HCT116 (cell line): Measurements from ENCODE around the gene FTO. TPM values are rescaled to one million over a fixed set of nuclear protein-coding genes. Genes with fewer than 3 reads are reported as not detected.

ENCODE experiments used
- ATAC-seq: fragments of 200-7000 bp; cut with Tn5 transposase; 2 replicates; pipeline ENCODE4 v1.9.1; 2020; ENCODE audit warnings: mild to moderate bottlenecking, moderate library complexity
- BruUV-seq: library from RNA; stranded (reverse); fragments of 400-500 nt; replicated peaks from 2 replicates; lab custom pipeline; 2021; lab: Mats Ljungman, UMichigan
- CTCF ChIA-PET: fragments of 300-600 bp; sonication (Branson Sonifier 250); formaldehyde crosslinking; loops from one replicate; lab custom pipeline; 2021; ENCODE audit warnings: antibody characterized with exemption; lab: Charles Lee
- POLR2A ChIA-PET: fragments of 300-600, 350-600 bp; sonication (Branson Sonifier 250); formaldehyde crosslinking; loops from one replicate; lab custom pipeline; 2021; ENCODE audit warnings: antibody characterized with exemption; lab: Charles Lee
- RAD21 ChIA-PET, 2 experiments: fragments of 300-600 bp; sonication (Branson Sonifier 250); formaldehyde crosslinking; loops; one replicate each; lab custom pipeline; 2023; ENCODE audit warnings: low total read pairs in 2 of 2; ENCODE audit not compliant: uncharacterized antibody in 2 of 2, unreplicated experiment in 2 of 2, low non-redundant PET in 1 of 2; lab: Charles Lee
- DNase-seq: peaks from one replicate; pipeline ENCODE4 v3.0.0-alpha.2; 2010; ENCODE audit warnings: low read depth, low spot score
- H2AFZ ChIP-seq: fragments of 200-600 bp; shearing (Covaris generic), sonication (generic); 2 replicates; pipeline ENCODE4 v1.6.1; 2017; ENCODE audit warnings: low read depth, mixed run types, mixed read lengths, antibody characterized with exemption, low read length; ENCODE audit not compliant: poor library complexity, severe bottlenecking
- H3K27ac ChIP-seq: 2 replicates; pipeline ENCODE4 v1.5.1; 2012; ENCODE audit warnings: low read depth, low read length
- H3K27me3 ChIP-seq: fragments of 200-600 bp; sonication (generic); 2 replicates; pipeline ENCODE4 v1.6.1; 2016; ENCODE audit warnings: mixed run types, low read length, mixed read lengths; ENCODE audit not compliant: insufficient read depth
- H3K36me3 ChIP-seq, 2 experiments: fragments of 200-500 bp in 1 of 2; fragments of 200-600 bp in 1 of 2; sonication (Bioruptor generic) in 1 of 2; sonication (generic) in 1 of 2; 2 replicates each; pipeline versions ENCODE4 v1.5.1 to v1.6.1; 2014 to 2016; ENCODE audit warnings: low read length in 2 of 2, inconsistent platforms in 1 of 2, mixed read lengths in 1 of 2, mixed run types in 1 of 2; ENCODE audit not compliant: insufficient read depth in 2 of 2, control insufficient read depth in 1 of 2
- H3K4me1 ChIP-seq, 2 experiments: fragments of 200-600 bp in 1 of 2; sonication (generic) in 1 of 2; 2 replicates each; pipeline versions ENCODE4 v1.5.1 to v1.6.1; 2012 to 2017; ENCODE audit warnings: low read length in 2 of 2, inconsistent platforms in 1 of 2, mild to moderate bottlenecking in 1 of 2, mixed read lengths in 1 of 2, mixed run types in 1 of 2, moderate library complexity in 1 of 2; ENCODE audit not compliant: insufficient read depth in 2 of 2, control insufficient read depth in 1 of 2
- H3K4me2 ChIP-seq: fragments of 200-600 bp; sonication (generic); 2 replicates; pipeline ENCODE4 v1.6.1; 2017; ENCODE audit warnings: mixed run types, low read length, mixed read lengths
- H3K4me3 ChIP-seq, 2 experiments: fragments of 200-600 bp in 1 of 2; sonication (generic) in 1 of 2; replicated peaks in 1 of 2; 2 replicates each; pipeline ENCODE4 v1.5.1; 2011 to 2016; ENCODE audit warnings: low read length in 2 of 2, control low read depth in 1 of 2, low read depth in 1 of 2, mild to moderate bottlenecking in 1 of 2, mixed read lengths in 1 of 2, mixed run types in 1 of 2
- H3K79me2 ChIP-seq: fragments of 200-600 bp; sonication (generic); 2 replicates; pipeline ENCODE4 v1.6.1; 2017; ENCODE audit warnings: mild to moderate bottlenecking, mixed run types, low read length, moderate library complexity, mixed read lengths; ENCODE audit not compliant: insufficient read depth
- H3K9ac ChIP-seq: fragments of 200-600 bp; sonication (generic); 2 replicates; pipeline ENCODE4 v1.6.1; 2016; ENCODE audit warnings: low read length, mixed read lengths
- H3K9me2 ChIP-seq: fragments of 200-600 bp; sonication (generic), shearing (Covaris generic); 2 replicates; pipeline ENCODE4 v1.6.1; 2017; ENCODE audit warnings: mixed run types, mild to moderate bottlenecking, moderate library complexity; ENCODE audit not compliant: insufficient read depth
- H3K9me3 ChIP-seq, 2 experiments: fragments of 200-500 bp in 1 of 2; fragments of 200-600 bp in 1 of 2; sonication (Bioruptor generic) in 1 of 2; sonication (generic) in 1 of 2; 2 replicates each; pipeline ENCODE4 v1.6.1; 2014 to 2017; ENCODE audit warnings: low read length in 2 of 2, mixed read lengths in 2 of 2, inconsistent platforms in 1 of 2, low read depth in 1 of 2, mild to moderate bottlenecking in 1 of 2, mixed run types in 1 of 2, moderate library complexity in 1 of 2; ENCODE audit not compliant: control insufficient read depth in 1 of 2, insufficient read depth in 1 of 2
- H4K20me1 ChIP-seq: fragments of 200-600 bp; sonication (generic), shearing (Covaris generic); 2 replicates; pipeline ENCODE4 v1.6.1; 2017; ENCODE audit warnings: mixed run types, mild to moderate bottlenecking, moderate library complexity; ENCODE audit not compliant: insufficient read depth
- ATF3 ChIP-seq: IDR thresholded peaks from 2 replicates; pipeline ENCODE4 v1.6.1; 2012
- CEBPB ChIP-seq: IDR thresholded peaks from 2 replicates; pipeline ENCODE4 v1.6.1; 2012; ENCODE audit warnings: low read depth
- ELF1 ChIP-seq: IDR thresholded peaks from 2 replicates; pipeline ENCODE4 v1.6.1; 2012; ENCODE audit warnings: low read depth, borderline replicate concordance
- JUND ChIP-seq: IDR thresholded peaks from 2 replicates; pipeline ENCODE4 v1.6.1; 2012
- MAX ChIP-seq: IDR thresholded peaks from 2 replicates; pipeline ENCODE4 v1.6.1; 2012
- POLR2AphosphoS5 ChIP-seq: IDR thresholded peaks from 2 replicates; pipeline ENCODE4 v1.6.1; 2011; ENCODE audit warnings: mild to moderate bottlenecking, low read depth, low read length, moderate library complexity
- YY1 ChIP-seq: IDR thresholded peaks from 2 replicates; pipeline ENCODE4 v1.6.1; 2011; ENCODE audit warnings: low read length, low read depth, moderate library complexity, mild to moderate bottlenecking; ENCODE audit not compliant: insufficient replicate concordance; ENCODE audit errors: extremely low read depth
- ZBTB33 ChIP-seq: IDR thresholded peaks from 2 replicates; pipeline ENCODE4 v1.6.1; 2011; ENCODE audit warnings: mild to moderate bottlenecking, low read length, moderate library complexity; ENCODE audit not compliant: insufficient replicate concordance; ENCODE audit errors: extremely low read depth
- intact Hi-C: fragments of 100-400 bp; cut with micrococcal nuclease; formaldehyde crosslinking; loops from 2 replicates; pipeline ENCODE4 v1.10.0; 2022
- total RNA-seq: library from RNA; stranded (reverse); gene quantifications from one replicate; pipeline ENCODE4 v1.2.1, GENCODE V29; 2021; ENCODE audit not compliant: unreplicated experiment

The FTO gene
- total RNA-seq, 1 experiment from 2014 or later, result 55.2 TPM

GRCh38 chr16:53968454-53968853 lies 264.5 kb downstream of the FTO start:
- Histone ChIP-seq H3K27ac (no peak overlapping the region), H4K20me1 (no peaks in the 10 kb centered on the region), H2AFZ (no peak overlapping the region), H3K4me2 (no peak overlapping the region), H3K9ac (no peak overlapping the region), H3K79me2 (no peaks in the 10 kb centered on the region), H3K36me3 (no peaks in the 10 kb centered on the region), H3K9me3 (no peaks in the 10 kb centered on the region), H3K4me1 (no peaks in the 10 kb centered on the region), H3K27me3 (no peaks in the 10 kb centered on the region), H3K4me3 (no peak overlapping the region)
- intact Hi-C loops, result no loop called here
- ChIA-PET POLR2A (no interaction called here), CTCF (no interaction called here), RAD21 (no interaction called here)
- BruUV-seq, result no TSS peak
- ATAC-seq, result no peak
- TF ChIP-seq ELF1, result no peak
- TF ChIP-seq JUND, result no peak
- TF ChIP-seq POLR2AphosphoS5, result no peak
- TF ChIP-seq YY1, result no peak
- TF ChIP-seq ATF3, result no peak
- no peak for TF ChIP-seq CEBPB
- TF ChIP-seq, all 23 proteins: peak for 0
- DNase-seq, result no peak
- no peaks in the 10 kb centered on the region for H3K9me2 ChIP-seq

GRCh38 chr16:53968896-53969295 lies 264.9 kb downstream of the FTO start:
- RAD21 ChIA-PET, result no interaction called here
- no peaks in the 10 kb centered on the region for H3K9me3 ChIP-seq

More at GRCh38 chr16:53968896-53969295, 264.9 kb downstream of the FTO start:
- no peak for TF ChIP-seq MAX
- TF ChIP-seq ZBTB33, result no peak
- Histone ChIP-seq H3K9ac (no peak overlapping the region), H3K9me2 (no peaks in the 10 kb centered on the region), H3K4me3 (no peak overlapping the region), H3K4me1 (no peaks in the 10 kb centered on the region), H3K79me2 (no peaks in the 10 kb centered on the region), H2AFZ (no peak overlapping the region), H3K27ac (no peak overlapping the region), H3K4me2 (no peak overlapping the region), H3K27me3 (no peaks in the 10 kb centered on the region), H4K20me1 (no peaks in the 10 kb centered on the region), H3K36me3 (no peaks in the 10 kb centered on the region)
- intact Hi-C loops, result no loop called here
- BruUV-seq, result no TSS peak
- CTCF ChIA-PET, result no interaction called here
- ATAC-seq (no peak), DNase-seq (no peak)
- POLR2A ChIA-PET, result no interaction called here
